ENCODE results near the gene UBA1.

- TF ChIP-seq POLR2AphosphoS5 (IDR thresholded peaks at IDR 0.05; ENCODE audit: low read length) (no peak), RFX5 (IDR thresholded peaks at IDR 0.05; ENCODE audit: low read depth, low read length) (no peak), SIN3A (IDR thresholded peaks at IDR 0.05; ENCODE audit: low read depth, low read length) (no peak)
- TF ChIP-seq, protein P1, sequence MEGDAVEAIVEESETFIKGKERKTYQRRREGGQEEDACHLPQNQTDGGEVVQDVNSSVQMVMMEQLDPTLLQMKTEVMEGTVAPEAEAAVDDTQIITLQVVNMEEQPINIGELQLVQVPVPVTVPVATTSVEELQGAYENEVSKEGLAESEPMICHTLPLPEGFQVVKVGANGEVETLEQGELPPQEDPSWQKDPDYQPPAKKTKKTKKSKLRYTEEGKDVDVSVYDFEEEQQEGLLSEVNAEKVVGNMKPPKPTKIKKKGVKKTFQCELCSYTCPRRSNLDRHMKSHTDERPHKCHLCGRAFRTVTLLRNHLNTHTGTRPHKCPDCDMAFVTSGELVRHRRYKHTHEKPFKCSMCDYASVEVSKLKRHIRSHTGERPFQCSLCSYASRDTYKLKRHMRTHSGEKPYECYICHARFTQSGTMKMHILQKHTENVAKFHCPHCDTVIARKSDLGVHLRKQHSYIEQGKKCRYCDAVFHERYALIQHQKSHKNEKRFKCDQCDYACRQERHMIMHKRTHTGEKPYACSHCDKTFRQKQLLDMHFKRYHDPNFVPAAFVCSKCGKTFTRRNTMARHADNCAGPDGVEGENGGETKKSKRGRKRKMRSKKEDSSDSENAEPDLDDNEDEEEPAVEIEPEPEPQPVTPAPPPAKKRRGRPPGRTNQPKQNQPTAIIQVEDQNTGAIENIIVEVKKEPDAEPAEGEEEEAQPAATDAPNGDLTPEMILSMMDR (IDR thresholded peaks at IDR 0.05 in 2 of 3, conservative IDR thresholded peaks at IDR 0.05 in 1 of 3; ENCODE audit: control insufficient read depth in 2 of 3, extremely low read depth in 1 of 3, insufficient read depth in 1 of 3, low read depth in 3 of 3, low read length in 3 of 3), result no peak
Observed at GRCh38 chrX:47215291-47215900, 21.8 kb downstream of the UBA1 start.

All from GM12878 (cell line).